ENCODE results near the gene KRTAP10-2.

GRCh38 chr21:44574457-44575306 lies 23.4 kb upstream of the KRTAP10-2 start:
- TF ChIP-seq POLR2A (IDR thresholded peaks at IDR 0.05) (no peak), CTCF (IDR thresholded peaks at IDR 0.05) (no peak)
